GM12878 (cell line): ENCODE measurements around the gene CTDNEP1. TPM values are rescaled to one million over a fixed set of nuclear protein-coding genes. Genes with fewer than 3 reads are reported as not detected.

Experiments used
- ATAC-seq: fragments of 200-7000 bp; cut with Tn5 transposase; 3 replicates; pipeline ENCODE4 v1.9.1; 2020; ENCODE audit warnings: mild to moderate bottlenecking, moderate library complexity
- BruUV-seq: library from RNA; stranded (reverse); fragments of 400-500 nt; replicated peaks from 2 replicates; lab custom pipeline; 2021; lab: Mats Ljungman, UMichigan
- CTCF ChIA-PET: fragments of 300-600 bp; sonication (Branson Sonifier 250); formaldehyde crosslinking; extraction: SDS; loops from one replicate; lab custom pipeline; 2021; ENCODE audit warnings: inconsistent platforms; lab: Yijun Ruan, JAX
- POLR2A ChIA-PET: fragments of 350-600 bp; formaldehyde crosslinking; extraction: SDS; loops from one replicate; lab custom pipeline; 2021; ENCODE audit warnings: inconsistent platforms; lab: Charles Lee
- RAD21 ChIA-PET: fragments of 300-600 bp; sonication (Branson Sonifier 250); formaldehyde crosslinking; loops from one replicate; lab custom pipeline; 2023; ENCODE audit warnings: antibody characterized with exemption; ENCODE audit not compliant: unreplicated experiment; lab: Charles Lee
- SMC1A ChIA-PET: fragments of 300-600 bp; sonication (Branson Sonifier 250); formaldehyde crosslinking; loops from one replicate; lab custom pipeline; 2023; ENCODE audit not compliant: unreplicated experiment, uncharacterized antibody; lab: Charles Lee
- DNase-seq: peaks from one replicate; pipeline ENCODE4 v3.0.0-alpha.2; 2011; ENCODE audit warnings: low read depth, low spot score
- FAIRE-seq: peaks from 3 replicates; lab custom pipeline; 2011; peaks lifted over from hg19 to GRCh38; lab: Jason Lieb, UNC
- H2AFZ ChIP-seq: 2 replicates; pipeline ENCODE4 v1.6.0; 2011; ENCODE audit warnings: low read depth, low read length, control low read depth; ENCODE audit not compliant: control insufficient read depth
- H3K27ac ChIP-seq: 2 replicates; pipeline ENCODE4 v1.5.1; 2011; ENCODE audit warnings: control low read depth; ENCODE audit not compliant: control insufficient read depth, insufficient read depth
- H3K27me3 ChIP-seq, 2 experiments: replicated peaks in 1 of 2; 2 replicates each; pipeline versions ENCODE4 v1.6.0 to v1.6.1; 2011; ENCODE audit warnings: low read length in 1 of 2; ENCODE audit not compliant: control insufficient read depth in 2 of 2, insufficient read depth in 2 of 2
- H3K36me3 ChIP-seq, 2 experiments: 2 replicates each; pipeline ENCODE4 v1.5.1; 2011; ENCODE audit warnings: low read length in 1 of 2; ENCODE audit not compliant: control insufficient read depth in 2 of 2, insufficient read depth in 2 of 2
- H3K4me1 ChIP-seq: 2 replicates; pipeline ENCODE4 v1.6.1; 2011; ENCODE audit warnings: mild to moderate bottlenecking, low read length, moderate library complexity, mixed read lengths; ENCODE audit not compliant: control insufficient read depth, insufficient read depth
- H3K4me2 ChIP-seq: 2 replicates; pipeline ENCODE4 v1.6.0; 2011; ENCODE audit warnings: control low read depth; ENCODE audit not compliant: control insufficient read depth, insufficient read depth
- H3K4me3 ChIP-seq: fragments of 200-600 bp; sonication (generic); 2 replicates; pipeline ENCODE4 v1.5.1; 2016
- H3K79me2 ChIP-seq: 2 replicates; pipeline ENCODE4 v1.6.0; 2011; ENCODE audit warnings: low read length; ENCODE audit not compliant: control insufficient read depth, insufficient read depth
- H3K9ac ChIP-seq: 2 replicates; pipeline ENCODE4 v1.8.0; 2011; ENCODE audit warnings: low read length, control low read depth, mixed read lengths; ENCODE audit not compliant: control insufficient read depth, insufficient read depth
- H3K9me3 ChIP-seq: replicated peaks from 3 replicates; pipeline ENCODE4 v1.5.1; 2011; ENCODE audit warnings: mild to moderate bottlenecking, low read length; ENCODE audit not compliant: control insufficient read depth, insufficient read depth
- H4K20me1 ChIP-seq: 2 replicates; pipeline ENCODE4 v1.6.0; 2011; ENCODE audit not compliant: control insufficient read depth, insufficient read depth
- IRF4 ChIP-seq: IDR thresholded peaks from 2 replicates; pipeline ENCODE4 v1.6.1; 2011; ENCODE audit warnings: low read depth, low read length
- MXI1 ChIP-seq: fragments of 150-350 bp; IDR thresholded peaks from 2 replicates; pipeline ENCODE4 v1.6.1; 2011; ENCODE audit warnings: low read depth, mild to moderate bottlenecking, inconsistent platforms, low read length, improper control_type of control experiment
- NKRF ChIP-seq: fragments of 450-650 bp; conservative IDR thresholded peaks from 2 replicates; pipeline ENCODE4 v1.6.1; 2017; ENCODE audit warnings: mild to moderate bottlenecking, moderate library complexity
- POLR2A ChIP-seq: IDR thresholded peaks from 2 replicates; pipeline ENCODE4 v1.6.1; 2011; ENCODE audit warnings: low read depth, mild to moderate bottlenecking, low read length
- WGBS: methylation state at CpG from one replicate; pipeline ENCODE4 v1.1.6; 2016; ENCODE audit warnings: low lambda C conversion rate; ENCODE audit not compliant: insufficient replicate concordance, insufficient coverage; ENCODE audit errors: missing lambda C conversion rate; 5-methylcytosine and 5-hydroxymethylcytosine counted together
- in situ Hi-C: fragments of 300-500 bp; cut with MboI; formaldehyde crosslinking; loops from 9 replicates; pipeline ENCODE4 v1.14.3; 2018; ENCODE audit warnings: mixed read lengths
- intact Hi-C: fragments of 100-400 bp; cut with micrococcal nuclease; formaldehyde crosslinking; loops from one replicate; pipeline ENCODE4 v1.14.2; 2022; ENCODE audit not compliant: unreplicated experiment
- polyA plus RNA-seq, 11 experiments: library from polyadenylated mRNA; depleted of rRNA in 4 of 11; unstranded in 6 of 11; stranded (reverse) in 5 of 11; fragments of >200 nt; fragmentation: Nextera tagmentation in 4 of 11; fragmentation: Illumina TruSeq in 1 of 11; extraction: Ambion mirVana in 4 of 11; extraction: Trizol in 1 of 11; gene quantifications; 1 replicate in 1 of 11; 2 replicates in 10 of 11; pipeline versions ENCODE4 v1.2.1 to v1.2.3, GENCODE V29; 2011 to 2016; ENCODE audit warnings: inconsistent platforms in 2 of 11, missing spikeins in 2 of 11, low read depth in 1 of 11
- total RNA-seq, 4 experiments: library from RNA; depleted of rRNA in 3 of 4; stranded (reverse); fragments of >200 nt in 3 of 4; fragmentation: Illumina TruSeq in 1 of 4; extraction: Trizol in 1 of 4; gene quantifications; 2 replicates each; pipeline versions ENCODE4 v1.2.1 to v1.2.3, GENCODE V29; 2013 to 2021
- TF ChIP-seq, protein P1 (sequence below): fragments of 450-650 bp; IDR thresholded peaks from 2 replicates; pipeline ENCODE4 v1.6.1; 2016; ENCODE audit warnings: mild to moderate bottlenecking, moderate library complexity, borderline replicate concordance

The CTDNEP1 gene
- total and polyA plus RNA-seq, 10 of the 15 experiments (the other 5 are each of a cell fraction or from before 2014, with no cell fraction given): 23.7 to 176 (median 30.3) TPM

- no peak overlapping the region for H3K9ac ChIP-seq
- no peaks in the 10 kb centered on the region for H3K9me3 ChIP-seq
- in situ Hi-C loops (no loop called here), intact Hi-C loops (no loop called here)
- no peak overlapping the region for H3K4me3 ChIP-seq
- TF ChIP-seq NKRF: no peak
- TF ChIP-seq POLR2A: no peak
- no peak for TF ChIP-seq MXI1
- no peak for TF ChIP-seq IRF4
- TF ChIP-seq, protein P1, sequence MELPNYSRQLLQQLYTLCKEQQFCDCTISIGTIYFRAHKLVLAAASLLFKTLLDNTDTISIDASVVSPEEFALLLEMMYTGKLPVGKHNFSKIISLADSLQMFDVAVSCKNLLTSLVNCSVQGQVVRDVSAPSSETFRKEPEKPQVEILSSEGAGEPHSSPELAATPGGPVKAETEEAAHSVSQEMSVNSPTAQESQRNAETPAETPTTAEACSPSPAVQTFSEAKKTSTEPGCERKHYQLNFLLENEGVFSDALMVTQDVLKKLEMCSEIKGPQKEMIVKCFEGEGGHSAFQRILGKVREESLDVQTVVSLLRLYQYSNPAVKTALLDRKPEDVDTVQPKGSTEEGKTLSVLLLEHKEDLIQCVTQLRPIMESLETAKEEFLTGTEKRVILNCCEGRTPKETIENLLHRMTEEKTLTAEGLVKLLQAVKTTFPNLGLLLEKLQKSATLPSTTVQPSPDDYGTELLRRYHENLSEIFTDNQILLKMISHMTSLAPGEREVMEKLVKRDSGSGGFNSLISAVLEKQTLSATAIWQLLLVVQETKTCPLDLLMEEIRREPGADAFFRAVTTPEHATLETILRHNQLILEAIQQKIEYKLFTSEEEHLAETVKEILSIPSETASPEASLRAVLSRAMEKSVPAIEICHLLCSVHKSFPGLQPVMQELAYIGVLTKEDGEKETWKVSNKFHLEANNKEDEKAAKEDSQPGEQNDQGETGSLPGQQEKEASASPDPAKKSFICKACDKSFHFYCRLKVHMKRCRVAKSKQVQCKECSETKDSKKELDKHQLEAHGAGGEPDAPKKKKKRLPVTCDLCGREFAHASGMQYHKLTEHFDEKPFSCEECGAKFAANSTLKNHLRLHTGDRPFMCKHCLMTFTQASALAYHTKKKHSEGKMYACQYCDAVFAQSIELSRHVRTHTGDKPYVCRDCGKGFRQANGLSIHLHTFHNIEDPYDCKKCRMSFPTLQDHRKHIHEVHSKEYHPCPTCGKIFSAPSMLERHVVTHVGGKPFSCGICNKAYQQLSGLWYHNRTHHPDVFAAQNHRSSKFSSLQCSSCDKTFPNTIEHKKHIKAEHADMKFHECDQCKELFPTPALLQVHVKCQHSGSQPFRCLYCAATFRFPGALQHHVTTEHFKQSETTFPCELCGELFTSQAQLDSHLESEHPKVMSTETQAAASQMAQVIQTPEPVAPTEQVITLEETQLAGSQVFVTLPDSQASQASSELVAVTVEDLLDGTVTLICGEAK: no peak
- ChIA-PET RAD21 (interaction anchor here (1.0 kb wide), 1 partner anchor 9 kb away, joined by 3 read pairs; no protein-coding TSS in a partner anchor), POLR2A (interaction anchor here (0.7 kb wide), 1 partner anchor 207 kb away, joined by 3 read pairs; no protein-coding TSS in a partner anchor), CTCF (interaction anchor here (1.0 to 1.6 kb wide), 2 partner anchors 14 to 22 kb away, joined by 3 read pairs; partner anchors contain the start of gene SLC2A4), SMC1A (interaction anchor here (1.3 kb wide), 1 partner anchor 30 kb away, joined by 3 read pairs; no protein-coding TSS in a partner anchor)
- ATAC-seq: no peak
- no peak overlapping the region for H3K4me2 ChIP-seq
- no peak overlapping the region for H3K27ac ChIP-seq
- no TSS peak for BruUV-seq
- no peak for DNase-seq
- 44% methylated on average over 1 of the region's 1 CpG for WGBS
- no peaks in the 10 kb centered on the region for H4K20me1 ChIP-seq
- no peaks in the 10 kb centered on the region; a peak in 1 of 4 replicates for H3K36me3 ChIP-seq
- H3K27me3 ChIP-seq: peaks cover 3 to 5% of the 10 kb centered on the region in 2 experiments; a peak in 2 of 4 replicates
- no peaks in the 10 kb centered on the region for H3K79me2 ChIP-seq
- H2AFZ ChIP-seq: no peak overlapping the region
- FAIRE-seq: no peak
- H3K4me1 ChIP-seq: peaks cover 14% of the 10 kb centered on the region
These were observed 15.2 kb upstream of the CTDNEP1 start for GRCh38 chr17:7266784-7267183.
